Gastroesophageal sphincter (tissue), 3 donors: Measurements from ENCODE around the gene APLF.

ENCODE experiments used
- EP300 ChIP-seq: sonication (generic); formaldehyde crosslinking; IDR thresholded peaks from one replicate; pipeline ENCODE4 v1.6.1; 2017; ENCODE audit warnings: antibody characterized with exemption, mild to moderate bottlenecking
- POLR2A ChIP-seq, 2 donors: fragments of 450-650 bp; IDR thresholded peaks; one replicate each; pipeline ENCODE4 v1.6.1; 2017; ENCODE audit warnings: antibody characterized with exemption in 2 of 2, mild to moderate bottlenecking in 2 of 2, moderate library complexity in 1 of 2
- POLR2AphosphoS5 ChIP-seq: sonication (generic); formaldehyde crosslinking; IDR thresholded peaks from one replicate; pipeline ENCODE4 v1.6.1; 2017; ENCODE audit warnings: antibody characterized with exemption
- TF ChIP-seq, protein P1 (sequence below), 4 experiments: fragments of 200-600 bp in 2 of 4; fragments of 450-650 bp in 2 of 4; sonication (generic) in 1 of 4; IDR thresholded peaks; one replicate each; pipeline ENCODE4 v1.5.1; 2017 to 2019; ENCODE audit warnings: antibody characterized with exemption in 4 of 4, mild to moderate bottlenecking in 2 of 4, moderate library complexity in 2 of 4

DNA sequence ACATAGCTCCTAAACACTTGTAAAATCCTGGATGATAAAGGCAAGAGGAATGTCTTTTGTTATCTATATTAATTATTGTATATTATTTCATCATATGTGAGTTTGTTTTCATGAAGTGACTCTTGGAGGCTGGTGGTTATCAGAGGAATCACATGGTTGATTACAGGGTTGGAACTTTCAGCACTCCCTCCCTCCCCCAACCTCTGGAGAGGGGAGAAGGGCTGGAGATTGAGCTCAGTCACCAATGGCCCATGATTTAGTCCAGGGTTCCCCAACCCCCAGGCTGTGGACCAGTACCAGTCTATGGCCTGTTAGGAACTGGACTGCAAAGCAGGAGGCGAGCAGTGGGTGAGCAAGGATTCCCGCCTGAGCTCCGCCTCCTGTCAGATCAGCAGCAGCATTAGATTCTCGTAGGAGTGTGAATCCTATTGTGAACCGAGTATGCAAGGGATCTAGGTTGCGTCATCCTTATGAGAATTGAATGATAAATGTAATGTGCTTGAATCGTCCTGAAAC lies 38.0 kb upstream of the APLF start:
- TF ChIP-seq POLR2A (IDR thresholded peaks at IDR 0.05) = no peak
- TF ChIP-seq POLR2AphosphoS5 = no peak
- TF ChIP-seq, protein P1, sequence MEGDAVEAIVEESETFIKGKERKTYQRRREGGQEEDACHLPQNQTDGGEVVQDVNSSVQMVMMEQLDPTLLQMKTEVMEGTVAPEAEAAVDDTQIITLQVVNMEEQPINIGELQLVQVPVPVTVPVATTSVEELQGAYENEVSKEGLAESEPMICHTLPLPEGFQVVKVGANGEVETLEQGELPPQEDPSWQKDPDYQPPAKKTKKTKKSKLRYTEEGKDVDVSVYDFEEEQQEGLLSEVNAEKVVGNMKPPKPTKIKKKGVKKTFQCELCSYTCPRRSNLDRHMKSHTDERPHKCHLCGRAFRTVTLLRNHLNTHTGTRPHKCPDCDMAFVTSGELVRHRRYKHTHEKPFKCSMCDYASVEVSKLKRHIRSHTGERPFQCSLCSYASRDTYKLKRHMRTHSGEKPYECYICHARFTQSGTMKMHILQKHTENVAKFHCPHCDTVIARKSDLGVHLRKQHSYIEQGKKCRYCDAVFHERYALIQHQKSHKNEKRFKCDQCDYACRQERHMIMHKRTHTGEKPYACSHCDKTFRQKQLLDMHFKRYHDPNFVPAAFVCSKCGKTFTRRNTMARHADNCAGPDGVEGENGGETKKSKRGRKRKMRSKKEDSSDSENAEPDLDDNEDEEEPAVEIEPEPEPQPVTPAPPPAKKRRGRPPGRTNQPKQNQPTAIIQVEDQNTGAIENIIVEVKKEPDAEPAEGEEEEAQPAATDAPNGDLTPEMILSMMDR (IDR thresholded peaks at IDR 0.05) = no peak
- no peak for TF ChIP-seq EP300
